Stimulated activated memory B cell treated with anti-CD40 and anti-IgM and Interleukin-4, amounts not matched to agents 10 μg/mL and 1 μg/mL and 100 μg/mL, for 72 hours (primary cell): Measurements from ENCODE around the gene NXPH3.
"Not testable (repeated sequence)": the region's sequence is repeated elsewhere in the genome, so short reads cannot be mapped to it uniquely, and the experiment has no call there.

ENCODE experiments used
- ATAC-seq: fragments of 150-1000 bp; cut with Tn5 transposase; 2 replicates; pipeline ENCODE4 v1.10.0; 2021
- H3K27ac Mint-ChIP-seq: one replicate; pipeline ENCODE4 v1.8.0; 2022; ENCODE audit warnings: mild to moderate bottlenecking, mixed read lengths
- H3K27me3 Mint-ChIP-seq: one replicate; pipeline ENCODE4 v1.8.0; 2022; ENCODE audit warnings: mixed read lengths
- H3K36me3 Mint-ChIP-seq: one replicate; pipeline ENCODE4 v1.8.0; 2022; ENCODE audit warnings: mixed read lengths
- H3K4me1 Mint-ChIP-seq: one replicate; pipeline ENCODE4 v1.8.0; 2022; ENCODE audit warnings: mixed read lengths
- H3K4me3 Mint-ChIP-seq: one replicate; pipeline ENCODE4 v1.8.0; 2022; ENCODE audit warnings: mild to moderate bottlenecking, moderate library complexity, mixed read lengths
- H3K9me3 Mint-ChIP-seq: one replicate; pipeline ENCODE4 v1.8.0; 2022; ENCODE audit warnings: mixed read lengths

The NXPH3 gene

DNA sequence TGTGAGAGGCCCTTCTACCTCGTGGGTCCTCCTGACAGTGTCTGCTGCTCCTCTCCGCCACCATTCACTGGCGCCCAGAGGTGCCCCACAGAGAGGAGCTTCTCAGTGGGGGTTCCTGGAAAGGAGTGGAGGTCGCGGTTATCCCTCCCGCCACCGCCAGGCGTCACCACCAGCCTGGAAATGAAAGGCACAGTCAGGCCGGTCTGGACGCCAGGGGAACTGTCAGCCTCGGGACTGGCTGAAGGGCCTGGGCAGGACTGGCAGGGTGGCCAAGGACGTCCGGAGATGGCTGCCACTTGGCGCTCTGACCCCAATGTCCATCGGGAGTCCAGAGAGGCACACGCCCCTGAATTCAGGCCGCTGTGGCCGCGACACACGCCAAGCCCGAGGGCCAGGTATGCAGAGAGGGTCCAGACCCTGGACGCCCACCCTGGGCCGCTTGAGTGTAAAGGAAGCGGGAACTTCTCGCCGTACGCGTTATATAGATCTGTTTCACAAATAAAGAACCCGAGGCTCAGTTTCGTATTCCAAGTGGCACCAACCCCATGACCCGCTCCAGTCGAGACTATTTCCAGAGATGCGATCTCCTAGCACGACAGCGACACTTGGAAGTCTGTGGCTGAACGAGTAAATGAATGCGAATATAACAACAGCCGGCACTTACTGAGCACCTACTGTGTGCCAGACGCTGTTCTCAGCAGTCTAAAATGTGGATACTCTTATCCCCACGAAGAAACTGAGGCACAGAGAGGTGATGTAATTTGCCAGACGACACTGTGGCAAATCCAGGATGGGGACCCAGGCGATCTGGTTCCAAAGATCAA is 7.6 kb upstream of the NXPH3 start:
- Mint-ChIP-seq H3K36me3 (no peaks in the 10 kb centered on the region), H3K9me3 (no peaks in the 10 kb centered on the region), H3K4me1 (peaks cover 17% of the 10 kb centered on the region), H3K4me3 (peak overlapping the region; percentile 58), H3K27ac (no peak overlapping the region), H3K27me3 (peaks cover 39% of the 10 kb centered on the region)
- peak; percentile 78 for ATAC-seq

DNA sequence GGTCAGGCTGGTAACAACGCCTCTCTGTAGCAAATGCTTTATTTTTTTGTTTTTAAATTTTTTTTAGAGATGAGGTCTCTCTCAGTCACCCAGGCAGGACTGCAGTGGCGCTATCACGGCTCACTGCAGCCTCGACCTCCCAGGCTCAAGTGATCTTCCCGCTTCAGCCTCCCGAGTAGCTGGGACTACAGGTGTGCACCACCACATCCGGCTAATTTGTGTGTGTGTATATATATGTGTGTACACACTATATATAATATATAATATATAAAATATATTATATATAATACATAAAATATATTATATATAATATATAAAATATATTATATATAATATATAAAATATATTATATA is 7.0 kb upstream of the NXPH3 start:
- H3K9me3 Mint-ChIP-seq, H3K36me3 Mint-ChIP-seq, ATAC-seq, H3K27ac Mint-ChIP-seq, H3K4me3 Mint-ChIP-seq: not testable (repeated sequence)
- Mint-ChIP-seq H3K4me1 (peaks cover 17% of the 10 kb centered on the region), H3K27me3 (peaks cover 45% of the 10 kb centered on the region)

DNA sequence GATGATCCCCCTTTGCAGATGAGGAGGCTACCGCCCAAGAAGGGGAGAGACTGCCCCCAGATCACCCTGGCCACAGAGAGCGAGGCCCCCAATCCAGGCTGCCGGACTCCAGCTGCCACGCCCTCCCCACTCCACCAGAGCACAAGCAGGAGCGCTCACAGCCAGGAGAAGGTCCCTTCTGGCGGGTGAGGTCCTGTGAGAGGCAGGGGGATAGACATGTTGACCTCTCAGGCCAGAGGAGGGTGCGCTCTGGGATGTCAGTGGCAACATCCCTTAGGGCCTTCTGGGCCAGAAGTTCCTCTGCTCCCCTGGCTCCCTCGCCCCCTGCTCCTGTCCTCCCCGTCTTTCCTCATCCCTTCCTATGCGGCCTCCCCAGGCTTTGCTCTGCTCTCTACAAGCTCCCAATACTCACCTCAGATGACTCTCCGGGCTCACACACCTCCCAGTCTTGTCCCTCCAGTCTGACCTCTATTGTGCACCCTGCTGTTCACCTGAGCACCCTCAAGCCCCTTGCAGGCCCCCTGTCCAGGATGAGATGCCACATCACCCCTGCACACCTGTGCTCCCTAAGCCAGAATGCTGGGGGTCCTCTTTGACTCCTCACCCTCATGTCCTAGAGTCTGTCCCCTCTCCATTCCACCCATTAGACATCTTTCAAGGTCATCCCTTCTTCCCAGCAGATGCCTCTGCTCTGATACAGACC is 5.0 kb upstream of the NXPH3 start:
- ATAC-seq = no peak
- Mint-ChIP-seq H3K36me3 (no peaks in the 10 kb centered on the region), H3K27ac (no peak overlapping the region), H3K9me3 (no peaks in the 10 kb centered on the region), H3K4me3 (peak overlapping the region; percentile 87), H3K27me3 (peaks cover 65% of the 10 kb centered on the region), H3K4me1 (peaks cover 15% of the 10 kb centered on the region)

- Mint-ChIP-seq H3K27me3 (peaks cover 71% of the 10 kb centered on the region), H3K36me3 (no peaks in the 10 kb centered on the region), H3K27ac (no peak overlapping the region), H3K4me1 (peaks cover 14% of the 10 kb centered on the region), H3K4me3 (no peak overlapping the region), H3K9me3 (no peaks in the 10 kb centered on the region)
- ATAC-seq = no peak
These were observed 4.4 kb upstream of the NXPH3 start for GRCh38 chr17:49571283-49571682.

DNA sequence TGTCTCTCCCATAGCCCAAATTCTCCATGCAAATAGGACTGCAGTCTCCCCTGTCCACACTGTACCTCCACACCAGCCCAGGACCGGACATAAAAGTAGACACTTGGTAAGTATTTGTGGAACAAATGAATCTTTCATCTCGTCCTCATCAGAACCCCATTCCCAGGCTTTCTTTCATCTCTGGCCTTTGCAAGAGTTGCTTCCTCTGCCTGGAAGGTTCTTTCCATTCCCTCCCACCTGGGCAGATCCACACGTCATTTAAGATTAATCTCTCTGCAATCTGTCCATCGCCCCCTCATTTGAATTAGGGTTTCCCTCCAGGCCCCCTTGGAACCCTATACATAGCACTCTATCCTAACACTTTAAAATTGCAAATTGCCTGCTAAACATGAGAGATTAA is 3.9 kb upstream of the NXPH3 start:
- Mint-ChIP-seq H3K27me3 (peaks cover 73% of the 10 kb centered on the region), H3K4me3 (no peak overlapping the region), H3K9me3 (no peaks in the 10 kb centered on the region), H3K4me1 (peaks cover 15% of the 10 kb centered on the region), H3K36me3 (no peaks in the 10 kb centered on the region), H3K27ac (no peak overlapping the region)
- no peak for ATAC-seq

- no peak overlapping the region for H3K27ac Mint-ChIP-seq
- H3K9me3 Mint-ChIP-seq = no peaks in the 10 kb centered on the region
- H3K4me3 Mint-ChIP-seq = no peak overlapping the region
- H3K36me3 Mint-ChIP-seq = no peaks in the 10 kb centered on the region
- ATAC-seq = no peak
- H3K27me3 Mint-ChIP-seq = peaks cover 73% of the 10 kb centered on the region
- H3K4me1 Mint-ChIP-seq = peaks cover 20% of the 10 kb centered on the region
These were observed 3.4 kb upstream of the NXPH3 start for GRCh38 chr17:49572226-49572625.

GRCh38 chr17:49572806-49573420 is 2.8 kb upstream of the NXPH3 start:
- Mint-ChIP-seq H3K4me3 (no peak overlapping the region), H3K9me3 (no peaks in the 10 kb centered on the region), H3K27me3 (peaks cover 73% of the 10 kb centered on the region), H3K27ac (no peak overlapping the region), H3K36me3 (no peaks in the 10 kb centered on the region), H3K4me1 (peaks cover 22% of the 10 kb centered on the region)
- ATAC-seq = no peak

GRCh38 chr17:49573510-49574322 is 2.0 kb upstream of the NXPH3 start:
- Mint-ChIP-seq H3K4me1 (peaks cover 23% of the 10 kb centered on the region), H3K36me3 (no peaks in the 10 kb centered on the region), H3K27ac (no peak overlapping the region), H3K27me3 (peaks cover 78% of the 10 kb centered on the region), H3K4me3 (no peak overlapping the region), H3K9me3 (no peaks in the 10 kb centered on the region)
- ATAC-seq = no peak

- Mint-ChIP-seq H3K4me3 (no peak overlapping the region), H3K27me3 (peaks cover 81% of the 10 kb centered on the region), H3K4me1 (peaks cover 23% of the 10 kb centered on the region), H3K27ac (no peak overlapping the region), H3K9me3 (no peaks in the 10 kb centered on the region), H3K36me3 (no peaks in the 10 kb centered on the region)
- ATAC-seq = no peak
These were observed 1.3 kb upstream of the NXPH3 start for GRCh38 chr17:49574323-49574781.

GRCh38 chr17:49574945-49575678 is 559 bp upstream of the NXPH3 start:
- H3K36me3 Mint-ChIP-seq = no peaks in the 10 kb centered on the region

GRCh38 chr17:49576088-49576916 is 631 bp downstream of the NXPH3 start:
- Mint-ChIP-seq H3K36me3 (no peaks in the 10 kb centered on the region), H3K4me3 (peak overlapping the region; percentile 74), H3K27ac (no peak overlapping the region), H3K4me1 (peaks cover 23% of the 10 kb centered on the region), H3K27me3 (peaks cover 72% of the 10 kb centered on the region), H3K9me3 (no peaks in the 10 kb centered on the region)
- ATAC-seq = no peak

More at GRCh38 chr17:49574945-49575678, 559 bp upstream of the NXPH3 start:
- peak overlapping the region; percentile 71 for H3K4me3 Mint-ChIP-seq
- no peak overlapping the region for H3K27ac Mint-ChIP-seq
- ATAC-seq = no peak
- H3K27me3 Mint-ChIP-seq = peaks cover 81% of the 10 kb centered on the region
- peaks cover 23% of the 10 kb centered on the region for H3K4me1 Mint-ChIP-seq
- no peaks in the 10 kb centered on the region for H3K9me3 Mint-ChIP-seq

DNA sequence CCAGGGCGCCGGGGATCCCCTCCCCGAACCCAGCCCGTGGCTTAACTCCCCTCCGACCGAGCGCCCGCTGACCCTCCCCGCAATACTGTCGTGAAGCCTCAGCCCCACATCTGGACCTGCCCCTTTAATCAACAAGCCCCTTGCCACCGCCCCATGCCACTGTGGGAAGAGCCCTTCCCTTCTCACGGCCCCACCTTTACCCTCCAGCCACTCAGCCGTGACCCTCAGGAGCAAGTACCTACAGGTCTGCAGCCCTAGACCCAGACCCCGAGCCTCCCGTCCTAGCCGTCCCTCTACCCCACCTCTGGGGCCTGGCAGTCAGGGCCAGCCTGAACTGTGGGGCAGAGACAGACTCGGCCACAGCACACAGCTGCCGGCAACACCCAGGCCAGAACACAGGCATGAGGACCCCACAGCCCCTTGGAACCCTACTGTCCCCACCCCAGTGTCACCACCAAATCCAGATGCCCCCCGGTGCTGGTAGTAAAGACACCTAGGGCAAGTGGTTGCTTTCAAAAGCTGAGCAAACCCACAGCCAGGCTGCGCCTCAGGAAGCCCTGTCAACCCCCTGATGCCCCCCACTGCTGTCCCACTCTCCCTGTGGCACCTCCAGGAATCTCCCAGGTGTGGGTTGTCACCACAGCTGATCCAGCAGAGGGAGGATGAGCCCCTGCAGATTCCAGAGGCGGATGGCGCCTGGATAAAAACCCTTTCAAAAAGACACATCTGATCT is 1.4 kb downstream of the NXPH3 start:
- ATAC-seq = no peak
- H3K4me1 Mint-ChIP-seq = peaks cover 23% of the 10 kb centered on the region
- no peak overlapping the region for H3K27ac Mint-ChIP-seq
- no peaks in the 10 kb centered on the region for H3K9me3 Mint-ChIP-seq
- peaks cover 64% of the 10 kb centered on the region for H3K27me3 Mint-ChIP-seq
- no peaks in the 10 kb centered on the region for H3K36me3 Mint-ChIP-seq
- peak overlapping the region; percentile 74 for H3K4me3 Mint-ChIP-seq

DNA sequence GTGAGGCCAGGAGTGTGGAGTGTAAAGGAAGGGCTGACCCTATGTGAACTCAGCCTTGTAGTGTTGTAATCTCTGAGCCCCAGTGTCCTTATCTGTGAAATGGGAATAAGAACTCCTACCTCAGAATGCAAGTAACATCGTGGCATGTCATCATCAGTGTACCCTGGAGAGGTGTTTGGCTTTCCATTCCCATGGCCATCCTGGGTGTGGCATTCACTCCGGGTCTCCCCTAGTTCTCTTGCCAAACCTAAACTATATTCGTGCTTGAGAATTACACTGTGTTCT is 1.9 kb downstream of the NXPH3 start:
- H3K9me3 Mint-ChIP-seq = no peaks in the 10 kb centered on the region
- H3K4me3 Mint-ChIP-seq = peak overlapping the region; percentile 74
- ATAC-seq = no peak
- no peaks in the 10 kb centered on the region for H3K36me3 Mint-ChIP-seq
- peaks cover 23% of the 10 kb centered on the region for H3K4me1 Mint-ChIP-seq
- H3K27ac Mint-ChIP-seq = no peak overlapping the region
- H3K27me3 Mint-ChIP-seq = peaks cover 64% of the 10 kb centered on the region
